Natural killer cell (primary cell): Measurements from ENCODE around the gene CAMTA1. TPM values are rescaled to one million over a fixed set of nuclear protein-coding genes. Genes with fewer than 3 reads are reported as not detected.

ENCODE experiments used
- ATAC-seq, 3 donors: fragments of 150-1000 bp in 2 of 3; fragments of 200-7000 bp in 1 of 3; cut with Tn5 transposase; 1 replicate in 1 of 3; 2 replicates in 2 of 3; pipeline ENCODE4 v1.10.0; 2021; ENCODE audit warnings: mild to moderate bottlenecking in 2 of 3, moderate library complexity in 2 of 3
- DNase-seq, 2 donors: peaks; one replicate each; pipeline versions ENCODE4 v3.0.0 to v3.0.0-alpha.2; 2013 to 2021; ENCODE audit warnings: mixed read lengths in 1 of 2
- H3K27ac ChIP-seq: one replicate; pipeline ENCODE4 v1.5.1; 2013; ENCODE audit warnings: mild to moderate bottlenecking, low read length
- H3K27me3 ChIP-seq: one replicate; pipeline ENCODE4 v1.6.1; 2013; ENCODE audit warnings: low read length; ENCODE audit not compliant: control insufficient read depth, insufficient read depth
- H3K36me3 ChIP-seq: one replicate; pipeline ENCODE4 v1.6.1; 2013; ENCODE audit warnings: low read length; ENCODE audit not compliant: control insufficient read depth, insufficient read depth
- H3K4me1 ChIP-seq: one replicate; pipeline ENCODE4 v1.6.1; 2013; ENCODE audit warnings: low read length; ENCODE audit not compliant: control insufficient read depth, insufficient read depth
- H3K4me3 ChIP-seq: one replicate; pipeline ENCODE4 v1.5.1; 2013; ENCODE audit warnings: low read length
- H3K9me3 ChIP-seq: one replicate; pipeline ENCODE4 v1.6.1; 2013; ENCODE audit warnings: low read length; ENCODE audit not compliant: control insufficient read depth, insufficient read depth
- H3K27ac Mint-ChIP-seq, 2 donors: one replicate each; pipeline ENCODE4 v1.8.0; 2022; ENCODE audit warnings: mild to moderate bottlenecking in 2 of 2, mixed read lengths in 2 of 2, moderate library complexity in 1 of 2
- H3K27me3 Mint-ChIP-seq, 2 donors: one replicate each; pipeline ENCODE4 v1.8.0; 2022; ENCODE audit warnings: low read depth in 2 of 2, mixed read lengths in 2 of 2
- H3K36me3 Mint-ChIP-seq: one replicate; pipeline ENCODE4 v1.8.0; 2022; ENCODE audit warnings: mixed read lengths
- H3K4me1 Mint-ChIP-seq, 2 donors: one replicate each; pipeline ENCODE4 v1.8.0; 2022; ENCODE audit warnings: mixed read lengths in 2 of 2
- H3K4me3 Mint-ChIP-seq: one replicate; pipeline ENCODE4 v1.8.0; 2022; ENCODE audit warnings: mild to moderate bottlenecking, moderate library complexity, mixed read lengths
- H3K9me3 Mint-ChIP-seq, 2 donors: one replicate each; pipeline ENCODE4 v1.8.0; 2022; ENCODE audit warnings: mixed read lengths in 2 of 2
- WGBS: methylation state at CpG from one replicate; pipeline ENCODE4 v1.1.7; 2013; ENCODE audit warnings: missing lambda C conversion rate; ENCODE audit not compliant: insufficient coverage; 5-methylcytosine and 5-hydroxymethylcytosine counted together
- intact Hi-C: fragments of 100-400 bp; cut with micrococcal nuclease; formaldehyde crosslinking; loops from one replicate; pipeline ENCODE4 v1.14.2; 2022
- total RNA-seq, 4 donors: library from RNA; stranded (reverse); fragments of 120-200 nt in 1 of 4; gene quantifications; one replicate each; pipeline versions ENCODE4 v1.2.3 to v1.2.4, GENCODE V29; 2013 to 2022
- TF ChIP-seq, protein P1 (sequence below): fragments of 200-600 bp; IDR thresholded peaks from one replicate; pipeline ENCODE4 v1.8.0; 2022; ENCODE audit warnings: antibody characterized with exemption

CAMTA1 gene
- total RNA-seq, 3 donors from 2014 or later (not counting 1 experiment from before 2014, with no cell fraction given) = 40.6 to 53.3 (median 44.9) TPM

DNA sequence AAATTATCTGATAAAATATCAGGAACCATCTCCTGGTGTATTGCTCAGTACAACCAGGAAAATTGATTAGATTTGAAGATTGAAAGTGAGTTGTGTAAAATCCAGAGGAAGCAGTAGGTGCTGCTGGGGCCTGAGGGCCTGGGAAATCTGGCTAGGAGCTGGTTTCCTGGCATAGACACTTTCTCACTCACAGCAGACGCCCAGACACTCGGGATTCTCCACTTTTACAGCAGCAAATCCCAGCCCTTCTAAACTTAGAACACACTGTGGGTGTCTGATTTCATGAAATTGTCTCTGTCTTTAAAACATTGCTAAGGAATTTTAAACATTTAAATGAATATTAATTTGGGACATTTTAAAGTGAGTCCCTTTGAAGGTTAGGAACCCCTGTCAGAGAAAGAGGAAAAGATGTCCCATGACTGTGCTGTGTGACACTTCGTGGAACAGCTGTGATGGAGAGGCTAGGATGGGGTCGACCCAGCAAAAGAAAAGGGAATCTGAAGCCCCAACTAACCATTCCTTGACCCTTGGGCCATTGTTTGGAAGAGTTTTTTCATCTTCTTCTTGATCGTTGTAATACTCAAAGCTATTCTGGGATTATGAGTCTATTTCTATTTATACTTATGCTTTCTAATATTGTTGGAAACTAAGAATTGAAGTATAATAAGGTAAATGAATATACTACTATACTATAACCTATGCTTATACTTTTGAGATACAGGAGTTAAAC lies 936.9 kb downstream of the CAMTA1 start:
- ATAC-seq (no peak), DNase-seq (no peak)
- Mint-ChIP-seq H3K4me1 (no peaks in the 10 kb centered on the region), H3K27ac (no peak overlapping the region), H3K9me3 (no peaks in the 10 kb centered on the region), H3K36me3 (no peaks in the 10 kb centered on the region), H3K4me3 (no peak overlapping the region), H3K27me3 (peaks cover 18 to 27% of the 10 kb centered on the region in 2 donors)
- Histone ChIP-seq H3K9me3 (no peaks in the 10 kb centered on the region), H3K27ac (no peak overlapping the region), H3K4me3 (no peak overlapping the region), H3K27me3 (no peaks in the 10 kb centered on the region), H3K36me3 (no peaks in the 10 kb centered on the region), H3K4me1 (peaks cover 3% of the 10 kb centered on the region)
- intact Hi-C loops = no loop called here
- WGBS = 71% methylated on average over 2 of the region's 5 CpGs
- TF ChIP-seq, protein P1, sequence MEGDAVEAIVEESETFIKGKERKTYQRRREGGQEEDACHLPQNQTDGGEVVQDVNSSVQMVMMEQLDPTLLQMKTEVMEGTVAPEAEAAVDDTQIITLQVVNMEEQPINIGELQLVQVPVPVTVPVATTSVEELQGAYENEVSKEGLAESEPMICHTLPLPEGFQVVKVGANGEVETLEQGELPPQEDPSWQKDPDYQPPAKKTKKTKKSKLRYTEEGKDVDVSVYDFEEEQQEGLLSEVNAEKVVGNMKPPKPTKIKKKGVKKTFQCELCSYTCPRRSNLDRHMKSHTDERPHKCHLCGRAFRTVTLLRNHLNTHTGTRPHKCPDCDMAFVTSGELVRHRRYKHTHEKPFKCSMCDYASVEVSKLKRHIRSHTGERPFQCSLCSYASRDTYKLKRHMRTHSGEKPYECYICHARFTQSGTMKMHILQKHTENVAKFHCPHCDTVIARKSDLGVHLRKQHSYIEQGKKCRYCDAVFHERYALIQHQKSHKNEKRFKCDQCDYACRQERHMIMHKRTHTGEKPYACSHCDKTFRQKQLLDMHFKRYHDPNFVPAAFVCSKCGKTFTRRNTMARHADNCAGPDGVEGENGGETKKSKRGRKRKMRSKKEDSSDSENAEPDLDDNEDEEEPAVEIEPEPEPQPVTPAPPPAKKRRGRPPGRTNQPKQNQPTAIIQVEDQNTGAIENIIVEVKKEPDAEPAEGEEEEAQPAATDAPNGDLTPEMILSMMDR = no peak

DNA sequence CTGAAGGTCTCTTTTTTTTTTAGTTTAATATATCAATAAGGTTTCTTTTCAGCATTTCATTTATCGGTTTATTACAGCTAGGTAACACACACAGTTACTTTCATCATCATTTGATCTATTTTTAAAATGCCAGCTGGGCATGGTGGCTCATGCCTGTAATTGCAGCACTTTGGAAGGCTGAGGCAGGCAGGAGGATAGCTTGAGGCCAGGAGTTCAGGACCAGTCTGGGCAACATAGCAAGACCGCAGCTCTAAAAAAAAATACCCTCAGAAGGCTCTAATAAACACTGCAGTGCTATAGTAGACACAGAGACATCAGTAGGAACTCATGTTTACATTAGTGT lies 937.4 kb downstream of the CAMTA1 start:
- no peak for ATAC-seq
- H3K27ac ChIP-seq = no peak overlapping the region

DNA sequence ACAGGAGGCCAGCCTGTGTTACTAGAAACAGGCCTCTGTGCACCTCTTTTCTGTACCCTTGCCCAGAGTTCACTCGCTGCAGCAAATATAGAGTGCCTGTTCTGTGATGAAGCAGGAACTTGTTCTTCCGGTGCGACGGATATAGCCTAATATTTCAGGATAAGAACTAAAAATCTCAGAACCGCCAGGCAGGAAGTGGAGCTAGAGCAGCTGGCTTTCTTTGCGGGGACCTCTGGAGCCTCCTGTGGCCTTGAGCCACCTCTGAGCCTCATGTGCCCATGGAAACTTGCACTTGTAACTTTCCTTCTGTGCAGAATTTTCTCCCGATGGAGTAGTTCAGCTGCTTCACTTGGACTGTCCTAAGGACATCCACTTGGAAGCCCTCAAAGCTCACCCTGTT lies 941.4 kb downstream of the CAMTA1 start:
- Mint-ChIP-seq H3K9me3 (no peaks in the 10 kb centered on the region), H3K27ac (no peak overlapping the region), H3K27me3 (peaks cover 15 to 29% of the 10 kb centered on the region in 2 donors), H3K4me3 (no peak overlapping the region), H3K36me3 (no peaks in the 10 kb centered on the region), H3K4me1 (no peaks in the 10 kb centered on the region)
- Histone ChIP-seq H3K36me3 (no peaks in the 10 kb centered on the region), H3K4me3 (no peak overlapping the region), H3K27me3 (no peaks in the 10 kb centered on the region), H3K4me1 (peaks cover 3% of the 10 kb centered on the region), H3K9me3 (no peaks in the 10 kb centered on the region), H3K27ac (no peak overlapping the region)
- 8% methylated on average over 7 of the region's 7 CpGs for whole genome bisulfite sequencing
- intact Hi-C loops = no loop called here
- TF ChIP-seq, protein P1 = no peak
- DNase-seq = no peak
- no peak for ATAC-seq

More for the DNA sequence above, 937.4 kb downstream of the CAMTA1 start:
- WGBS = no CpG with 5 or more reads among the region's 2 CpGs
- Histone ChIP-seq H3K4me3 (no peak overlapping the region), H3K36me3 (no peaks in the 10 kb centered on the region), H3K9me3 (no peaks in the 10 kb centered on the region), H3K4me1 (peaks cover 3% of the 10 kb centered on the region), H3K27me3 (no peaks in the 10 kb centered on the region)
- DNase-seq = no peak
- peaks cover 18 to 27% of the 10 kb centered on the region in 2 donors for H3K27me3 Mint-ChIP-seq
- H3K27ac Mint-ChIP-seq = no peak overlapping the region
- intact Hi-C loops = no loop called here
- TF ChIP-seq, protein P1 = no peak
- no peaks in the 10 kb centered on the region for H3K9me3 Mint-ChIP-seq
- no peaks in the 10 kb centered on the region for H3K36me3 Mint-ChIP-seq
- H3K4me1 Mint-ChIP-seq = no peaks in the 10 kb centered on the region
- H3K4me3 Mint-ChIP-seq = no peak overlapping the region
